Measurements from ENCODE around the gene SLAMF9. TPM values are rescaled to one million over a fixed set of nuclear protein-coding genes. Genes with fewer than 3 reads are reported as not detected.

The SLAMF9 gene
- total RNA-seq, 1 experiment from 2014 or later = not detected

DNA sequence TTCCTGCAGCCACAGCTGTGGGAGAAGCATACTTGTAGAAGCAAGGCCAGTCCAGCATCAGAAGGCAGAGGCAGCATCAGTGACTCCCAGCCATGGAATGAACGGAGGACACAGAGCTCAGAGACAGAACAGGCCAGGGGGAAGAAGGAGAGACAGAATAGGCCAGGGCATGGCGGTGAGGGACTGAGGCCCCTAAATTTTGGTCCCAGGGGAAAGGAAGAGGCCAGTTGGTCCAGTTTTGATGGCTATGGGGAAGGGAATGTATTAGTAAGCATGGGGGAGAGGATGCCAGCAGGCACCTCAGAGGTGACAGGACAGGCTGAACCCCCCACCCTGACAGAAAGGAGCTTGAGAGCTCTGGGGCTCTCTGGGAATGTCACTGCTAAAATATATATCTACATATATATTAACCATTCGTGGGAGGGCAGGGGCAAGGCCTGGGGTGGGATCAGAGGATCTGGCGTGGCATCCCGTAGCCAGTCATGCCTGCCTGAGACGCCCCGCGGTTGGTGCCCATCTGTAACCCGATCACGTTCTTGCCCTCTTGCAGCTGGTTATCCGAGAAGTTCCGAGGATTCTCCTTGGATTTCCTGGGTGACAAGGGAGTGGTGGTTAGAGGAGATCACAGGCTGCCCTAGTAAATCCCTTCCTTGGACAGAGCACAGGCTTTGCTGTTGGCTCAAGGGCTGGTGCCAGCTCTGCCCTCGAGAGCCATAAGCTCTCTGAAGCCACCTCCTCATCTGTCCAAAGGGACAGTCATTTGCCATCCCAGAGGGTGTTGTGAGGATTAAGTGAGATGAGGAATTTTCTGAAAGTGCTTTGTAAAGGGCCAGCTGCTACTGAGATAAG lies 35.5 kb downstream of the SLAMF9 start (continued):
- TF ChIP-seq HMGA2 (CRISPR knock-in tag; IDR thresholded peaks at IDR 0.05) (no peak), CREM (CRISPR knock-in tag; IDR thresholded peaks at IDR 0.05) (no peak), ZNF317 (CRISPR knock-in tag; IDR thresholded peaks at IDR 0.05; ENCODE audit: borderline replicate concordance, low read depth) (no peak), NFYB (CRISPR knock-in tag; conservative IDR thresholded peaks at IDR 0.05; ENCODE audit: low read depth) (no peak), NR2C2 (CRISPR knock-in tag; IDR thresholded peaks at IDR 0.05) (no peak), ZNF671 (CRISPR knock-in tag; IDR thresholded peaks at IDR 0.05) (no peak), TCF7 (CRISPR knock-in tag; IDR thresholded peaks at IDR 0.05; ENCODE audit: low read depth) (no peak), NR1H2 (CRISPR knock-in tag; IDR thresholded peaks at IDR 0.05) (no peak)
- TF ChIP-seq, protein P1, sequence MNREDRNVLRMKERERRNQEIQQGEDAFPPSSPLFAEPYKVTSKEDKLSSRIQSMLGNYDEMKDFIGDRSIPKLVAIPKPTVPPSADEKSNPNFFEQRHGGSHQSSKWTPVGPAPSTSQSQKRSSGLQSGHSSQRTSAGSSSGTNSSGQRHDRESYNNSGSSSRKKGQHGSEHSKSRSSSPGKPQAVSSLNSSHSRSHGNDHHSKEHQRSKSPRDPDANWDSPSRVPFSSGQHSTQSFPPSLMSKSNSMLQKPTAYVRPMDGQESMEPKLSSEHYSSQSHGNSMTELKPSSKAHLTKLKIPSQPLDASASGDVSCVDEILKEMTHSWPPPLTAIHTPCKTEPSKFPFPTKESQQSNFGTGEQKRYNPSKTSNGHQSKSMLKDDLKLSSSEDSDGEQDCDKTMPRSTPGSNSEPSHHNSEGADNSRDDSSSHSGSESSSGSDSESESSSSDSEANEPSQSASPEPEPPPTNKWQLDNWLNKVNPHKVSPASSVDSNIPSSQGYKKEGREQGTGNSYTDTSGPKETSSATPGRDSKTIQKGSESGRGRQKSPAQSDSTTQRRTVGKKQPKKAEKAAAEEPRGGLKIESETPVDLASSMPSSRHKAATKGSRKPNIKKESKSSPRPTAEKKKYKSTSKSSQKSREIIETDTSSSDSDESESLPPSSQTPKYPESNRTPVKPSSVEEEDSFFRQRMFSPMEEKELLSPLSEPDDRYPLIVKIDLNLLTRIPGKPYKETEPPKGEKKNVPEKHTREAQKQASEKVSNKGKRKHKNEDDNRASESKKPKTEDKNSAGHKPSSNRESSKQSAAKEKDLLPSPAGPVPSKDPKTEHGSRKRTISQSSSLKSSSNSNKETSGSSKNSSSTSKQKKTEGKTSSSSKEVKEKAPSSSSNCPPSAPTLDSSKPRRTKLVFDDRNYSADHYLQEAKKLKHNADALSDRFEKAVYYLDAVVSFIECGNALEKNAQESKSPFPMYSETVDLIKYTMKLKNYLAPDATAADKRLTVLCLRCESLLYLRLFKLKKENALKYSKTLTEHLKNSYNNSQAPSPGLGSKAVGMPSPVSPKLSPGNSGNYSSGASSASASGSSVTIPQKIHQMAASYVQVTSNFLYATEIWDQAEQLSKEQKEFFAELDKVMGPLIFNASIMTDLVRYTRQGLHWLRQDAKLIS (CRISPR knock-in tag; IDR thresholded peaks at IDR 0.05; ENCODE audit: borderline replicate concordance) = no peak
- TF ChIP-seq, protein P2, sequence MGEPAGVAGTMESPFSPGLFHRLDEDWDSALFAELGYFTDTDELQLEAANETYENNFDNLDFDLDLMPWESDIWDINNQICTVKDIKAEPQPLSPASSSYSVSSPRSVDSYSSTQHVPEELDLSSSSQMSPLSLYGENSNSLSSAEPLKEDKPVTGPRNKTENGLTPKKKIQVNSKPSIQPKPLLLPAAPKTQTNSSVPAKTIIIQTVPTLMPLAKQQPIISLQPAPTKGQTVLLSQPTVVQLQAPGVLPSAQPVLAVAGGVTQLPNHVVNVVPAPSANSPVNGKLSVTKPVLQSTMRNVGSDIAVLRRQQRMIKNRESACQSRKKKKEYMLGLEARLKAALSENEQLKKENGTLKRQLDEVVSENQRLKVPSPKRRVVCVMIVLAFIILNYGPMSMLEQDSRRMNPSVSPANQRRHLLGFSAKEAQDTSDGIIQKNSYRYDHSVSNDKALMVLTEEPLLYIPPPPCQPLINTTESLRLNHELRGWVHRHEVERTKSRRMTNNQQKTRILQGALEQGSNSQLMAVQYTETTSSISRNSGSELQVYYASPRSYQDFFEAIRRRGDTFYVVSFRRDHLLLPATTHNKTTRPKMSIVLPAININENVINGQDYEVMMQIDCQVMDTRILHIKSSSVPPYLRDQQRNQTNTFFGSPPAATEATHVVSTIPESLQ (CRISPR knock-in tag; IDR thresholded peaks at IDR 0.05) = no peak
- TF ChIP-seq, protein P3, sequence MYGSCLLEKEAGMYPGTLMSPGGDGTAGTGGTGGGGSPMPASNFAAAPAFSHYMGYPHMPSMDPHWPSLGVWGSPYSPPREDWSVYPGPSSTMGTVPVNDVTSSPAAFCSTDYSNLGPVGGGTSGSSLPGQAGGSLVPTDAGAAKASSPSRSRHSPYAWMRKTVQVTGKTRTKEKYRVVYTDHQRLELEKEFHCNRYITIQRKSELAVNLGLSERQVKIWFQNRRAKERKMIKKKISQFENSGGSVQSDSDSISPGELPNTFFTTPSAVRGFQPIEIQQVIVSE (CRISPR knock-in tag; IDR thresholded peaks at IDR 0.05; ENCODE audit: borderline replicate concordance) = no peak
- TF ChIP-seq, protein P4, sequence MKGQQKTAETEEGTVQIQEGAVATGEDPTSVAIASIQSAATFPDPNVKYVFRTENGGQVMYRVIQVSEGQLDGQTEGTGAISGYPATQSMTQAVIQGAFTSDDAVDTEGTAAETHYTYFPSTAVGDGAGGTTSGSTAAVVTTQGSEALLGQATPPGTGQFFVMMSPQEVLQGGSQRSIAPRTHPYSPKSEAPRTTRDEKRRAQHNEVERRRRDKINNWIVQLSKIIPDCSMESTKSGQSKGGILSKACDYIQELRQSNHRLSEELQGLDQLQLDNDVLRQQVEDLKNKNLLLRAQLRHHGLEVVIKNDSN (CRISPR knock-in tag; IDR thresholded peaks at IDR 0.05) = no peak

DNA sequence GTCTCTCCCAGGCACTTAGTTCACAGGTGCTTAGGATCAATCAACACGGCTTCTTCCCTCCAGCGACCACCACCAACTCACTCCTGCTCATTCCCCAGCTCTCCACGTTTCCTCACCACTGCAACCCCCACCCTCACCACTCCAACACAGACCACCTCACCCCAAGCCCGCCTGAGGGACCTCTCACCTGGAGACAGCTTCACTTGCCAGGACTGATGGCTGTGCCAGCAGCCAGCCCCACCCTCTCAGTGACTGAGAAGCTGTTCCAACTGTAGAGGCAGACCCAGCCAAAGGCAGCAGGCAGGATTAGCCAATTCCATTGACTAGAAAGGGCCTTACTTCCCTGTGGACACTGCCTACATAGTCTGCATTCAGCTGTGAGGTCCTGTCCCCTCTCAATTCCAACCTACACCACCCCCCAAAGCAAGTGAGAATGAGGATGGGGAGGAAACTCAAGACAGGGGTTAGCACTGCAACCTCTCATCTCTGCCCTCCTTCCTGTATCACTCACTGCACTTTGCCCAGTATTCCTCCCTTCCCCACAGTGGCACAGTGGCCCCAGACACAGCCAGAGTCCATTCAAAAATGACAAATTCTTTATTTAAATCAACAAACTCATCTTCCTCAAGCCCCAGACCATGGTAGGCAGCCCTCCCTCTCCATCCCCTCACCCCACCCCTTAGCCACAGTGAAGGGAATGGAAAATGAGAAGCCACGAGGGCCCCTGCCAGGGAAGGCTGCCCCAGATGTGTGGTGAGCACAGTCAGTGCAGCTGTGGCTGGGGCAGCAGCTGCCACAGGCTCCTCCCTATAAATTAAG lies 36.3 kb downstream of the SLAMF9 start:
- H3K9me3 Mint-ChIP-seq = no peaks in the 10 kb centered on the region
- TF ChIP-seq ATF1 (CRISPR knock-in tag; IDR thresholded peaks at IDR 0.05) (no peak), NR3C1 (CRISPR knock-in tag; conservative IDR thresholded peaks at IDR 0.05; ENCODE audit: low read depth) (no peak), TCF7 (CRISPR knock-in tag; IDR thresholded peaks at IDR 0.05; ENCODE audit: low read depth) (no peak), MXD4 (CRISPR knock-in tag; IDR thresholded peaks at IDR 0.05; ENCODE audit: borderline replicate concordance) (no peak), NFYB (CRISPR knock-in tag; conservative IDR thresholded peaks at IDR 0.05; ENCODE audit: low read depth) (no peak), TP53 (CRISPR knock-in tag; IDR thresholded peaks at IDR 0.05) (no peak), HMGA2 (CRISPR knock-in tag; IDR thresholded peaks at IDR 0.05) (no peak), NFATC4 (CRISPR knock-in tag; IDR thresholded peaks at IDR 0.05) (no peak), GABPB1 (CRISPR knock-in tag; IDR thresholded peaks at IDR 0.05) (no peak), SP1 (CRISPR knock-in tag; conservative IDR thresholded peaks at IDR 0.05) (no peak), NR1H2 (CRISPR knock-in tag; IDR thresholded peaks at IDR 0.05) (no peak)
- TF ChIP-seq, protein P5, sequence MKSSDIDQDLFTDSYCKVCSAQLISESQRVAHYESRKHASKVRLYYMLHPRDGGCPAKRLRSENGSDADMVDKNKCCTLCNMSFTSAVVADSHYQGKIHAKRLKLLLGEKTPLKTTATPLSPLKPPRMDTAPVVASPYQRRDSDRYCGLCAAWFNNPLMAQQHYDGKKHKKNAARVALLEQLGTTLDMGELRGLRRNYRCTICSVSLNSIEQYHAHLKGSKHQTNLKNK (CRISPR knock-in tag; IDR thresholded peaks at IDR 0.05) = no peak
- TF ChIP-seq, protein P6, sequence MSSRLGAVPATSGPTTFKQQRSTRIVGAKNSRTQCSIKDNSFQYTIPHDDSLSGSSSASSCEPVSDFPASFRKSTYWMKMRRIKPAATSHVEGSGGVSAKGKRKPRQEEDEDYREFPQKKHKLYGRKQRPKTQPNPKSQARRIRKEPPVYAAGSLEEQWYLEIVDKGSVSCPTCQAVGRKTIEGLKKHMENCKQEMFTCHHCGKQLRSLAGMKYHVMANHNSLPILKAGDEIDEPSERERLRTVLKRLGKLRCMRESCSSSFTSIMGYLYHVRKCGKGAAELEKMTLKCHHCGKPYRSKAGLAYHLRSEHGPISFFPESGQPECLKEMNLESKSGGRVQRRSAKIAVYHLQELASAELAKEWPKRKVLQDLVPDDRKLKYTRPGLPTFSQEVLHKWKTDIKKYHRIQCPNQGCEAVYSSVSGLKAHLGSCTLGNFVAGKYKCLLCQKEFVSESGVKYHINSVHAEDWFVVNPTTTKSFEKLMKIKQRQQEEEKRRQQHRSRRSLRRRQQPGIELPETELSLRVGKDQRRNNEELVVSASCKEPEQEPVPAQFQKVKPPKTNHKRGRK (CRISPR knock-in tag; IDR thresholded peaks at IDR 0.05; ENCODE audit: borderline replicate concordance) = no peak
- TF ChIP-seq, protein P3 (CRISPR knock-in tag; IDR thresholded peaks at IDR 0.05; ENCODE audit: borderline replicate concordance) = no peak
- no peaks in the 10 kb centered on the region for H3K27me3 Mint-ChIP-seq (ENCODE audit: low read depth)
- ChIA-PET CTCF (interaction anchor here (0.8 kb wide), 1 partner anchor 90 kb away, joined by 4 read pairs; no protein-coding TSS in a partner anchor), POLR2A (no interaction called here)
- H3K36me3 Mint-ChIP-seq = peaks cover 4% of the 10 kb centered on the region
- DNase-seq (ENCODE audit: low spot score) (no peak), ATAC-seq (no peak)
- H3K27ac Mint-ChIP-seq = no peak overlapping the region; the same call in 1 of the 2 replicates
- no peak overlapping the region for H3K4me3 Mint-ChIP-seq
- peaks cover 45% of the 10 kb centered on the region for H3K4me1 Mint-ChIP-seq
